OCI-LY1 (cell line): ENCODE results near the gene PEAR1.

Experiments
- EZH2 ChIP-seq: fragments of 200-600 bp; sonication (generic), shearing (Covaris generic); IDR thresholded peaks from 2 replicates; pipeline ENCODE4 v1.8.0; 2017; ENCODE audit warnings: borderline replicate concordance, mixed run types, mild to moderate bottlenecking, antibody characterized with exemption, low read length, moderate library complexity, mixed read lengths
- TF ChIP-seq, protein P1 (sequence below): fragments of 200-600 bp; sonication (generic), shearing (Covaris generic); IDR thresholded peaks from 2 replicates; pipeline ENCODE4 v1.5.1; 2017; ENCODE audit warnings: mild to moderate bottlenecking, antibody characterized with exemption, low read length, moderate library complexity, mixed read lengths

DNA sequence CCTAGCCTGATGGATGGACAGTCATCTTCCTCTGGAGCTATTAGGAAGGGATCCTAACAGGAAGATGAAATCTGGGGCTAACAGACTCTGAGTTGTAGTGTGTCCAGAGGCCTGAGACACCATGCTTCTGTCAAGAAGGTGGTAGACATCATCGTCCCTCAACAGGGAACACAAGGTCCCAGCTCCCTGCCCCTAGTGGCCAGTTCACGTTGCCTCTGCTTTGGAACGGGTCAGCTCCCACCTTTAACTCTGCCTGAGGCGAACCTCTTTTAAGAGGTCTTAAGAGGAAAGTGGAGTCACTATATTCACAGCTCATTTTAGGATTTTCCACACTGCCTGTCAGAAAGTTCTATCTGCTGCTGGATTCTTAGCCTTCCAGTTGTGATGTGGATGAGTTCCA lies 55.2 kb downstream of the PEAR1 start:
- TF ChIP-seq, protein P1, sequence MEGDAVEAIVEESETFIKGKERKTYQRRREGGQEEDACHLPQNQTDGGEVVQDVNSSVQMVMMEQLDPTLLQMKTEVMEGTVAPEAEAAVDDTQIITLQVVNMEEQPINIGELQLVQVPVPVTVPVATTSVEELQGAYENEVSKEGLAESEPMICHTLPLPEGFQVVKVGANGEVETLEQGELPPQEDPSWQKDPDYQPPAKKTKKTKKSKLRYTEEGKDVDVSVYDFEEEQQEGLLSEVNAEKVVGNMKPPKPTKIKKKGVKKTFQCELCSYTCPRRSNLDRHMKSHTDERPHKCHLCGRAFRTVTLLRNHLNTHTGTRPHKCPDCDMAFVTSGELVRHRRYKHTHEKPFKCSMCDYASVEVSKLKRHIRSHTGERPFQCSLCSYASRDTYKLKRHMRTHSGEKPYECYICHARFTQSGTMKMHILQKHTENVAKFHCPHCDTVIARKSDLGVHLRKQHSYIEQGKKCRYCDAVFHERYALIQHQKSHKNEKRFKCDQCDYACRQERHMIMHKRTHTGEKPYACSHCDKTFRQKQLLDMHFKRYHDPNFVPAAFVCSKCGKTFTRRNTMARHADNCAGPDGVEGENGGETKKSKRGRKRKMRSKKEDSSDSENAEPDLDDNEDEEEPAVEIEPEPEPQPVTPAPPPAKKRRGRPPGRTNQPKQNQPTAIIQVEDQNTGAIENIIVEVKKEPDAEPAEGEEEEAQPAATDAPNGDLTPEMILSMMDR, result no peak
- TF ChIP-seq EZH2, result no peak
